Retinal pigment epithelial cell (primary cell): ENCODE data around the gene SFRP5.

Source experiments
- DNase-seq: peaks from one replicate; pipeline ENCODE4 v3.0.0-alpha.2; 2010; ENCODE audit warnings: low read depth
- H3K4me3 ChIP-seq: 2 replicates; pipeline ENCODE4 v1.5.1; 2011; ENCODE audit warnings: mild to moderate bottlenecking, low read length, control low read depth, moderate library complexity
- TF ChIP-seq, protein P1 (sequence below): conservative IDR thresholded peaks from 2 replicates; pipeline ENCODE4 v1.5.1; 2011; ENCODE audit warnings: low read depth, low read length, control low read depth, inconsistent platforms

Gene SFRP5

DNA sequence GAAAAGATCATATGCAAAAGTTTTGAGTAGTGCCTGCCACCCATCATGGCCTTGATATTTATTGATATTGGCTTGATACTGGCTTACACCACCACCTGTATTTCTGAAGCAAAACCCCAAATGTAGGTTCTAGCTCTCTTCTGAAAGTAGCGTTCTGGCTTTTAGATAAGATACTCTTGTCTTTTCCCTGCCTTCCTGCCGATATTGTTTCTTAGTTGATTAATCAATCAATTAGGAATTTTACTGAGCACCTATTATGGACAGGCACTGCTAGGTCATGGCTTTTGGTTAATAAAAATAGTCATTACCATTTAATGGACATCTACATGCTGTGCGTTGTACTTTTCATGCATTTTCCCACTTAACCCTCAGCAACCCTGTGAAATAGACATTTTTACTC, 7.9 kb downstream of the SFRP5 start:
- H3K4me3 ChIP-seq: no peak overlapping the region
- TF ChIP-seq, protein P1, sequence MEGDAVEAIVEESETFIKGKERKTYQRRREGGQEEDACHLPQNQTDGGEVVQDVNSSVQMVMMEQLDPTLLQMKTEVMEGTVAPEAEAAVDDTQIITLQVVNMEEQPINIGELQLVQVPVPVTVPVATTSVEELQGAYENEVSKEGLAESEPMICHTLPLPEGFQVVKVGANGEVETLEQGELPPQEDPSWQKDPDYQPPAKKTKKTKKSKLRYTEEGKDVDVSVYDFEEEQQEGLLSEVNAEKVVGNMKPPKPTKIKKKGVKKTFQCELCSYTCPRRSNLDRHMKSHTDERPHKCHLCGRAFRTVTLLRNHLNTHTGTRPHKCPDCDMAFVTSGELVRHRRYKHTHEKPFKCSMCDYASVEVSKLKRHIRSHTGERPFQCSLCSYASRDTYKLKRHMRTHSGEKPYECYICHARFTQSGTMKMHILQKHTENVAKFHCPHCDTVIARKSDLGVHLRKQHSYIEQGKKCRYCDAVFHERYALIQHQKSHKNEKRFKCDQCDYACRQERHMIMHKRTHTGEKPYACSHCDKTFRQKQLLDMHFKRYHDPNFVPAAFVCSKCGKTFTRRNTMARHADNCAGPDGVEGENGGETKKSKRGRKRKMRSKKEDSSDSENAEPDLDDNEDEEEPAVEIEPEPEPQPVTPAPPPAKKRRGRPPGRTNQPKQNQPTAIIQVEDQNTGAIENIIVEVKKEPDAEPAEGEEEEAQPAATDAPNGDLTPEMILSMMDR: no peak
- DNase-seq: no peak

DNA sequence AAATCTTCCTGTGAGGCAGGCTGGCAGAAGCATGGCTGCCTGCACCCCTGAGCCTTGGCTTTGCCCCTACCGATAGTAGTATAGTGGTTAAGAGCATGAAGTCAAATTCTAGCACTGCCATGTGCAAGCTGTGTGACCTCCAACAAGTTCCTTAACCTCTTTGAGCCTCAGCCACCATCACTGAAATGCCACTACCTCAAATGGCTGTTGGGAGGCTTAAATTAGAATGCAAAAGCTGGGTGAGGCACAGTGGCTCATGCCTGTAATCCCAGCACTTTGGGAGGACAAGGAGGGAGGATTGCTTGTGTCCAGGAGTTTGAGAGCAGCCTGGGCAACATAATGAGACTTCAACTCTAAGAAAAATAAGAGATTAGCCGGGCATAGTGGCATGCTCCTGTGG, 8.4 kb downstream of the SFRP5 start:
- DNase-seq: no peak
- TF ChIP-seq, protein P1: no peak
- H3K4me3 ChIP-seq: no peak overlapping the region

DNA sequence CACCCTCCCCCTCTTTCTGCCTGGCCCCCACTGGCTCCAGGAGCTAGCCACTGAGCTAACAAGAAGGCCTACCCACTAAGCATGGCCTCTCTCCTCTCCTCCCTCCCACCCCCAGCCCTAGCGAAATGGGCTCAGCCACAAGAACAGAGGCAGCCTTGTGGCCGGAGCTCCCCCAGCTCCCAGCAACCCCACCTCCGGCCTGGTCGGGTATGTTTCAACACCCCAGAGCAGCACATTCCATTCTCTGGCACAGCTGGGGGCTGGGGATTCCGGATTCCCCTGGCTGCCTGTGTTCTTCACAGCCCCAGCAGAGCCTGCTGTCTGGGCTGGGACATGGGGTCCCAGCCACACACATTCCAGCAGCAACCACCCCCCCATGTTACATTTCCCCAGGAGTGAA, 9.0 kb downstream of the SFRP5 start:
- peak; percentile 92 for DNase-seq
- TF ChIP-seq, protein P1: no peak
- no peak overlapping the region for H3K4me3 ChIP-seq

DNA sequence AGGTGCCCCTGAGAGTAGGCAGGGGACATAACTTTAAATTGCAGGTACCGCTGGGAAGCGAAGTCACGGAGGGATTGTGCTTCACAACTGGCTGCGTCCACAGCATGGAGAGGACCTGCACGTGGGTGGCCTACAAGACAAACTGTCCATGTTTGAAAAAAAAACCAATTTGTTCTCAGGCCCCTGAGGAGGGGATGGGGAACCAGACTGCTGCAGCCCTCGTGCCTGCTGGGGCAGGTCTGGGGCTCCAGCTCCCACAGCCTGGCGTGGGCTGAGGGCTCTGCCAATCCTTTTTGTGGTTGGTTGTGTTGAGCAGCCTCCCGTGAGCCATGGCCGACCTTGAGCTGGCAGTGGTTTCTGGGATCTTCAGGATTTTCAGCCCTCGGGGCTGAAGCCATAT, 9.7 kb downstream of the SFRP5 start:
- no peak for DNase-seq

DNA sequence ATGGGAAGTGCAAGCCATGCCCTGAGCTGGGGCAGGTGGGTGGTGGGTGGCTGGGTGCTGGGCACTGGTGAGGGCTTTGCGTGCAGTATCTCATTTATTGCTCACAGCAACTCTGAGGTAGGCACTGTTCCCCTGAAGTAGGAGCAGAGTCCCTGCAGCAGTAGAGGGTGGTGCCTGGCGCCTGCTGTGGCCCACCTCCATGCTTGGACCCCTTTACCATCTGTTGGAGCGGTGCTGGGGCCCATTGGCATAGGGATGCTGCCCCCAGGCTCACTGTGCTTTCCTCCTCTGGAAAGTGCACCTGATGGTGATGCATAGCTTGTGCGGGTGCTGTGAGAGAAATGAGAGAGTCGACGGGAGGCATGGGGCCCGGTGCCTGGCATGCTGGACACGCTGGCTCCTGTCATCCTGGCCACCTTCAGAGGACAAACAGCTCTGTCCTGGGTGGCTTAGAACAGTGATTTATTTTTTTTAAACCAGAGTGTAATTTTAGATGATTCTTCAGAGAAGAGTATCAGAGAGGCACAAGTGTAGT, 10.4 kb downstream of the SFRP5 start:
- H3K4me3 ChIP-seq: no peak overlapping the region
- DNase-seq: no peak
- TF ChIP-seq, protein P1: no peak

More for the DNA sequence above, 9.7 kb downstream of the SFRP5 start:
- TF ChIP-seq, protein P1: no peak
- no peak overlapping the region for H3K4me3 ChIP-seq

DNA sequence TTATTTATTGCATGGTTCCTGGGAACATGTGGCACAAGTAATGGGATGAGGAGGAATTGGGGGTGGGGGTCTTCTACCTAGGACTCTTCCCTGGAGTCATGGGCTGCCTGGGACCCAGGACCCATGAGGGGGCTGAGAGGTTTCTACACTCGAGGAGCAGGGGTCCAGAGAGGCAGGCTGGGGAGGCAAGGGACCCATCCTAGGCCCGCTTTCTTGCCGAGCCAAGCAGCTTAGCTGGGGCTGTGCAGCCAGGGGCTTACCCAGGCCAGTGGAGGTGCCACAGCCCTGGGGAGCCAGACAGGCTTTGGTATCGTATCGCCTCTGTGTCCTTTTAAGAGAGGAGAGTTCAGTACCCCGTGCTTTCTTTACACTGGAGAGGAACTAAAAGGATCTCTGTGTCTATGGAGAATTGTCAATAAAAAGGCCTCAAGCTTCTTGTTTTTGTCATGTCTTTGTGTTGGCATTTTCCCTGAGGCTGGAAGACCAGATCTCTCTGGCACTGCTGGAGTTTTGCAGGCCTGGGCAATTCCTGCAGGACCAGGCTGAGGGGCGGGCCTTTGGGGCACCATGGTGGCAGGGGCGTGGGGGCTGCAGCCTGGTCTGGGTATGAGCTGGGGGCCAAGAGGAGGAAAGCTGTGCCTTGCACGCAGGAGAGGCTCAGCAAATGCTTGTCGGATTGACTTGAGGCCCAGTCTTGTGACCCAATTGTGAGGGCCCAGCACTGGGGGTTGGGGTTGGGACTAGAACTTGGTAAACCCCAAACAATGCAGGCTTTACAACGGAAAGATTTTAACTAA, 11.1 kb downstream of the SFRP5 start:
- no peak overlapping the region for H3K4me3 ChIP-seq
- peak; percentile 100 for DNase-seq
- TF ChIP-seq, protein P1: no peak

DNA sequence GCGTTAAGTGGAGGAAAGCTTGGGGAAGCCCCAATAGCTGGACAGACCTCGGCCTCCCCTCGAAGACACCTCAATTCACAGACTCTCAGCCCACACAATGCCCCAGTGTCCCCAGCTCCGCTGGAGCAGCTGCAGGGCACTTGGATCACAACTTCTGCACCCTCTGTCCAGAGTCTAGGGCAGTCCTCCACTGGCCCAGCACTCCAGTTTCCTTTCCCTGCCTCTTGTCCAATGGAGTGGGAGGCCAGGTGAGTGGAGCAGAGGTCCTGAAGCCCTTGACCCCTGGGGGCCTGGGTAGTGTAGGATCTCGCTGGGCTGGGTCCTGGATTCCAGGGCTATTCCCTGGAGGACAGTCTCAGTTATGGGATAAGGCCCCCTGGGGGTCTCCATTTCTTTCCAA, 11.9 kb downstream of the SFRP5 start:
- H3K4me3 ChIP-seq: no peak overlapping the region
- TF ChIP-seq, protein P1: no peak
- DNase-seq: no peak
